NCI-H748 (cell line): ENCODE measurements around the gene ABCD2.
"Not testable (repeated sequence)": the region's sequence is repeated elsewhere in the genome, so short reads cannot be mapped to it uniquely, and the experiment has no call there.

Experiments
- DNase-seq: peaks from one replicate; lab custom pipeline; 2025; ENCODE audit not compliant: unreplicated experiment; lab: John Stamatoyannopoulos, UW

The ABCD2 gene

GRCh38 chr12:39613525-39613924 is 6.1 kb downstream of the ABCD2 start:
- no peak for DNase-seq

GRCh38 chr12:39612250-39612649 is 7.4 kb downstream of the ABCD2 start:
- no peak for DNase-seq

DNA sequence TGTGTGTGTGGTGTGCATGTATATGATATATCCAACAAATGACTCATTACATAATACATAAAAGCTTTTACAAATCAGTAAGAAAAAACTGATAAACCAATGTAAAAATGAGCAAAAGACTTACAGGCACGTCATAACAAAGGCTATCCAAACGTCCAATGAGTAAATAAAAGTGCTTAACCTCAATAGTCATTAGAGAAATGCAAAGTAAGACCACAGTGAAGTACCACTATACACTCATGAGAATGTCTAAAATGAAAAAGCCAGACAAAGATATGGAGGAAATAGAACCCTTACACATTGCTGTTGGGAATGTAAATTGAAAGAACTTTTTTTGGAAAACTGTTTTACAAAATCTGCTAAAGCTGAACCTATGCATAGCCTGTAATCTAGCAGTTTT is 7.8 kb downstream of the ABCD2 start:
- no peak for DNase-seq

DNA sequence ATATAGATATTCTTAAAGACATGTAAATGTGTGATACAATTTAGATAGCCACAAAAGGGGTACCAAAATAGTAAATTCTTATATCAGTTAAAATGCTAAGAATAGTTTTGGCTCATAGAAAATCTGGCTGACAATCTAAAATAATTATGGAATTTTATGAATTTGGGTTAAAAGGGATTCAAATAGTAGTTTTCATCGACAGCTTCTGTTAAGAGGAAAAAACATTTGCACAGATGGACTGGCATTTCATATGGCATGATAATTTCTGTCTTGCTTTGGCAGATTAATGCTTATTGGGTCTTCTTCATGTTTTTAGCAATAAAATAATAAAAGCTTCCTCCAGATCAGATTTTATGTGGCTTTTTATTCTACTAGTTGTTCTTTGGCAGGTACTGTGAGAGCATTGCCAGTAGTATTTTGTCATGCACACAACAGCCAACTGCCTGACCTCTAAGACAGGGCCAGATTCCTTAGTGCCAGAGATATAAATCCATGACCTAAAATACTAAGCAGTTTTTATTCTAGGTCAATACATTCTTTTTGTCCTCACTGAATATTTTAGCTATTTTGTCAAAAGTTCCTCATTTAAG is 9.1 kb downstream of the ABCD2 start:
- no peak for DNase-seq

- no peak for DNase-seq
Observed at GRCh38 chr12:39606712-39607423, 12.7 kb downstream of the ABCD2 start.

GRCh38 chr12:39605996-39606395 is 13.6 kb downstream of the ABCD2 start:
- DNase-seq: no peak

DNA sequence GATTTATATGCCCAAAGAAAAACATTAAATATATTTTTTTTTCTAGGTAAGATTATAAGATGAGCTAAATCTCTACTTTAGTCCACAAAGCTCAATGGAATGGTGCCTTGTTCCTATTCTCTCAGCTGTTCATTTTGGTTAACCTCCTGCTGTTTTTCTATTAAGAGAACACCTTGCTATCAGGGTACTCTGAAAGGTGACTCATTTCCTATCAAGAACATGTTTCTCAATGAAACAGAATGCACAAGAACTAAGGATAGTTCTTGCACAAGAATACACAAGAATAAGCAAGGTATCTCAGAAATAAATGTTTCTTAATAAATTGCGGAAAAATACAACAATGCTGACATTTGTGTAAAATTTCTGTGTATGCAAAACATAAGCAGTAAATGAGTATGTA is 14.1 kb downstream of the ABCD2 start:
- DNase-seq: no peak

DNA sequence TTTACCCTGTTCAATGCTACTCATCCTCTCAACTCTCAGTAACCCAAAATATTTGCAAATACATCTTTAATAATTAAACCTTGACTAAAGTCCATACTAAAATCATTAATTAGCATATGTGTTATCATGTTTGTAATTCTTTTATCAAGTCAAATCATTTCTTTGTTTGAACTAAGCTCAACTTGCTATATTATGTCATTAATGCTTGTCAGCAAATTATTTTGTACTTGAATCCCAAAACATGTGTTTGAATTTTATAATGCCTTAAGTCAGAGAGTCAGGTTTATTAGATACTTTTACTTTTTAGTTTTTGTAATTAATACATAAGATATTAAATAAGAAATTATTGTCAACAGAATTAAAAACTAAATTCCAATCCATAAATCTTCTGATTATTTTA is 16.5 kb downstream of the ABCD2 start:
- DNase-seq: no peak

- not testable (repeated sequence) for DNase-seq
Observed at GRCh38 chr12:39601951-39602350, 17.7 kb downstream of the ABCD2 start.

- DNase-seq: no peak
Observed at GRCh38 chr12:39595928-39596327, 23.7 kb downstream of the ABCD2 start.

- DNase-seq: no peak
Observed at GRCh38 chr12:39592295-39592694, 27.3 kb downstream of the ABCD2 start.

- no peak for DNase-seq
Observed at GRCh38 chr12:39588348-39588747, 31.3 kb downstream of the ABCD2 start.

GRCh38 chr12:39587225-39587624 is 32.4 kb downstream of the ABCD2 start:
- DNase-seq: no peak

GRCh38 chr12:39586816-39587215 is 32.8 kb downstream of the ABCD2 start:
- DNase-seq: no peak

GRCh38 chr12:39581592-39581991 is 38.0 kb downstream of the ABCD2 start:
- no peak for DNase-seq

DNA sequence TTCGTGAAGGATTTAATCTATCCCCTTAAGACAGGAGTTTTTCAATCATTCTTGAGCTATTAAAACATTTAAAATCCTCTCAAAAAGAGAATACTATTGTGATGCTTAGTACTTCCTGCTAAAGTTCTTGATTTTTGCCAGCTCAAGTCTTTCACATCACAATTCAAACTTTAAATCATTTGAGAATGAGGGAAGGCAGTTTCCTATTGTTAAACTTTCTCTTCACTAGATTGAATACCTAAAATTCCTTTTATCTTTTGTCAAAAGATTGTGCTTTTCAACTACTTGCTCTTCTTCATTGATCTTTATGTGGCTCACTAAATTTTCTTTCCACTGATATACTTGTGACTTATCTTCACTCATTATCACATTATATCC is 44.1 kb downstream of the ABCD2 start:
- DNase-seq: no peak

DNA sequence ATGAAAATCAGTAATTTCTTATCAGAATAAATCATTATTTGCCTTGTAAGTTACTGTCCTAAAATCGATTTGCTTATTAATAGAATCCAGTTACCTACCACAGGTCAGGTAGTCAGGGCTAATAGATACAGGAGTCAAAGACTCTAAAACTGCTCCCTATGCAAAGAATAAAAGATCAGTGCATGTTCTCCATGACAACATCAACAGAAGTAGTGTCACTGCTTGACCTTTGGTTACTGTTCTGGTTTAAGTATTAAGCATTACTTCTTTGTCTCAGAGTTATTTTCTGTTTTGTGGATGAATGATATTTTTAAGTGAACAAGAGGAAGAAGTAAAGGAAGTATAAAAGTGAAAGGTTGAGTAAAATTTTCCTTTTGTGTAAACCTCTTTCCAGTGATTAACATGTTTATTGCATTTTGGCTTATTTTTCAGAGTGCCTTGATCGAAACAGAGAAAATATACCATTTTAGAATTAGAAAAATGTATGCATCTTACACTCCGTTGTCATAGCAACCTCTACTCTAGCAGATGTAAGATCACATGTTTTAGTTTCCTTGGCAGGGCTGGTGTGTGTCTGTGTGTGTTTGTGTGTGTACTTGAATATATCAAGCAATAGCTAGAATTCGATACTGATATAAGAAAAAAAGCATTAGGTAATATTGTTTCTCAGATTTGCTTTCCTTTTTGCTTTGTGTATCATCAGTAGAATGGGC is 44.7 kb downstream of the ABCD2 start:
- DNase-seq: no peak

DNA sequence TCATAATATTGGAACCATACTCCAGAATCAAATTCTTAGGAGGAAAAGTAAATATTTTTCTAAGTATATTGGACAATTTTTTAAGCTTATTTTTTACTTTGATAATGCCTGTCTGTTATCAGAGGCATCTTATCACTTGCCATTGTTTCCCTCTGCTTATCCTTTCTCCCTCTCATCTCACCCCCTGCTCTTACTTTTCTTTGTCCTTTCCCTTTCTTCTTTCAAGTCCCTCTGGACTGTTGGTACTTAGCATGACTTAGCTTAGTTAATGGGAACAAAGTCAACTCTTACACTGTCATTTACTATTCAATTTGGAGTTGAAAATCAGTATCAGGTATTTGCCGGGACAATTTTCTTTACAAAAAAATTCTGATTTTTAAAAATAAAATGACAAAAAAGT is 45.2 kb downstream of the ABCD2 start:
- no peak for DNase-seq

DNA sequence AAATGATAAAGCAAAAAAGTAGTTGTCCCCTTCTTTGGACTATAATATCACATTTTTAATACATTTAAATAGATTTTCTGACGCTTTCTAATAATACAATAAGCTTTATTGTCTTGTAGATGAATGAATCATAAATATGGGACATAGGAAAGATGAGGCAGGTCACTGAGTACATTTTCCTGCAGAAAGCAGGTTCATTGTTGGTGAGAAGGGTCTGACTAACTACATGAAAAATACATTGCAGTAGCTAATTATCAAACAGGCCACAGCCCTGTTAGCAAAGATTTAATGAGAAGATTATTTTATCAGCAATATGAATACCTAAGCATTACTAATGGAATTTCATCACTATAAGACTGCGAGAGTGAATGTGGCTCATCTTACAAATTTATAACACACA is 45.6 kb downstream of the ABCD2 start:
- DNase-seq: no peak

DNA sequence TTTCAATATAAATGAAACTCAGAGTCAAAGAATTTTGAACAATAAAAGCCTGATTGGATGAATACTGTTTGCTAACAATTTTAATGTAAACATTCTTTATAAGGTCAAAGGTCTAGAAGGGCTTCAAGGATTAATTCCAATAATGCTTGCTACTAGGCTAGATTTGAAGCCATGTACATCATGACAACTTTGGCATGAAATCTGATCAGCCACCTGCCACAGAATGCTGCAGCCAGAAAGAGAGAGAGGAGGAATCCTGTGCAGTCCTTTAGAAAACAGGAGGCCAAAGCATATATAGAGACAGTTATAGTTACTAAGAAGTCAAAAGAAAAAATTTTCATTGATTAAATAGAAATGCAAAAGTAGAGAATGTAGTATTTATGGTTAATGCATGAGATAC is 47.1 kb downstream of the ABCD2 start:
- no peak for DNase-seq

DNA sequence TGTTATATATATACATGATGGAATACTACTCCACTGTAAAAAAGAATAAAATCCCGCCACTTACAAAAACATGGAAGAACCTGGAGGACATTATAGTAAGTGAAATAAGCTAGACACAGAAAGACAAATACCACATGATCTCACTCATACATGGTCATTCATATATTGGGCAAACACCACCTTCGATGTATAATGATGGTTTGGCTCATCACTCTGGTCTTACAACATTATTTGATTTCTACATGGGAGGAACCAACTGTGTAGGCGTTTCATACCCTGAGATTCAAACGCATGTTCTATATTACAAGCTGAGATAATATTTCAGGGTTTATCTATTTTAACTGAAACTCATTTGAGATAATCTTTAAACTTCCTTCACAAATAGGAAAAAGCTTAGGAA is 48.3 kb downstream of the ABCD2 start:
- DNase-seq: no peak

GRCh38 chr12:39553476-39553875 is 66.1 kb downstream of the ABCD2 start:
- DNase-seq: no peak
